ENCODE data around the gene FSTL3. TPM values are rescaled to one million over a fixed set of nuclear protein-coding genes. Genes with fewer than 3 reads are reported as not detected.
"Not testable (repeated sequence)": the region's sequence is repeated elsewhere in the genome, so short reads cannot be mapped to it uniquely, and the experiment has no call there.

Gene FSTL3
- polyA plus RNA-seq, result 1 to 10 TPM; 5.9 to 7.8 TPM

DNA sequence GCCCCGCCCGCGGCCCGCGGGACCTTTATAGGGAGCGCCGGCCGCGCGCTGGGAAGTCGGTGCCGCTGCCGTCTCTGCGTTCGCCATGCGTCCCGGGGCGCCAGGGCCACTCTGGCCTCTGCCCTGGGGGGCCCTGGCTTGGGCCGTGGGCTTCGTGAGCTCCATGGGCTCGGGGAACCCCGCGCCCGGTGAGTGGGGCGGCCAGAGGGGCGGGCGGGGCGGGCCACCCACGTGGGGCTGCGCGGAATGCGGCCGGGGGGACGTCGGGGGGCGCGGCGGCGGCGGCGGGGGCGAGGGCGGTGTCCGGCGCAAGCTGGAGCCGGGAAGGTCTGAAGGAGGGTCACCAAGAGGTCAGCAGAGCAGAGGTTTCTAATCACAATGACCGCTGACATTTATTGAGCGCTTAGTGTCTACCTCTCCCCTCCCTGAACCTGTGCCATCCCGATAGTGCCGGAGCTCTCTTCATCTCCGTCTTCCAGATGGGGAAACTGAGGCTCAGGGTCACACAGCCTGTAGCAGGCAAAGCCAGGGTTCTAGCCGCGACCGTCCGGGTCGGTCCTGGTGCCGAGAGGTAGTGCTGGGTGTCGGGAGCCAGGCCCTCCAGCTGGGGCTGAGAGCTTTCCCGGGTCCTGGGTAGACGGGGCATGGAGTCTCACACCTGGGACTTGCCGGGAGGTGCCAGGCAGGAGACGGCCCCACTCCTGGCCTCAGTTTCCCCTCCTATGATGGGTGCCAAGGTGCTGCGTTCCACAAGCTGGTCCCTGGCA lies at the start of gene FSTL3:
TSS of gene FSTL3 (plus strand) at position 54 of the 767 bp plus-strand sequence. CDS start at position 86, 32 bp downstream.
- peaks cover 0 to 5% of the 10 kb centered on the region in 2 donors for H3K27me3 ChIP-seq (ENCODE audit: control insufficient read depth in 1 of 2, insufficient read depth in 2 of 2, low read length in 2 of 2)
- WGBS, 2 donors, result 3 to 4% methylated on average over 41 to 63 of the region's 63 CpGs
- H3K4me3 ChIP-seq (ENCODE audit: low read depth in 1 of 2, low read length in 2 of 2), result peak within 1 kb of the TSS; percentile 18 to 35
- H3K36me3 ChIP-seq (ENCODE audit: control insufficient read depth in 2 of 2, insufficient read depth in 2 of 2, low read length in 1 of 2), result no peaks in the 10 kb centered on the region
- H3K9me3 ChIP-seq (ENCODE audit: control insufficient read depth in 2 of 2, insufficient read depth in 1 of 2, low read depth in 1 of 2, low read length in 1 of 2), result no peaks in the 10 kb centered on the region
- peak within 1 kb of the TSS; percentile 69 to 79 for H3K27ac ChIP-seq (ENCODE audit: low read depth in 2 of 2, low read length in 1 of 2)
- peaks cover 3 to 16% of the 10 kb centered on the region in 2 donors for H3K4me1 ChIP-seq (ENCODE audit: control insufficient read depth in 2 of 2, insufficient read depth in 2 of 2, low read length in 1 of 2)

DNA sequence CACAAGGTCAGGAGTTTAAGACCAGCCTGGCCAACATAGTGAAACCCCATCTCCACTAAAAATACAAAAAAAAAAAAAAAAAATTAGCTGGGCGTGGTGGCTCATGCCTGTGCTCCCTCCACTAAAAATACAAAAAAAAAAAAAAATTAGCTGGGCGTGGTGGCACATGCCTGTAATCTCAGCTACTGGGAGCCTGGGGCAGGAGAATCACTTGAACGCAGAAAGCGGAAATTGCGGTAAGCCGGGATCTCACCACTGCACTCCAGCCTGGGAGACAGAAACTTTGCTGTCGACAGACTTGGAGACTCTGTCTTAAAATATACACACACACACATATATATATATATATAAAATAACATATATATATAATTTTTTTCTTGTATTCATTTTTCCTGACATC lies 49.6 kb upstream of the FSTL3 start:
- not testable (repeated sequence) for H3K9me3 ChIP-seq (ENCODE audit: control insufficient read depth in 2 of 2, insufficient read depth in 1 of 2, low read depth in 1 of 2, low read length in 1 of 2); H3K27ac ChIP-seq (ENCODE audit: low read depth in 2 of 2, low read length in 1 of 2); H3K4me1 ChIP-seq (ENCODE audit: control insufficient read depth in 2 of 2, insufficient read depth in 2 of 2, low read length in 1 of 2); H3K27me3 ChIP-seq (ENCODE audit: control insufficient read depth in 1 of 2, insufficient read depth in 2 of 2, low read length in 2 of 2); H3K4me3 ChIP-seq (ENCODE audit: low read depth in 1 of 2, low read length in 2 of 2)
- WGBS, 2 donors, result 49 to 77% methylated on average over 7 of the region's 7 CpGs
- peaks cover 0 to 53% of the 10 kb centered on the region in 2 donors for H3K36me3 ChIP-seq (ENCODE audit: control insufficient read depth in 2 of 2, insufficient read depth in 2 of 2, low read length in 1 of 2)

DNA sequence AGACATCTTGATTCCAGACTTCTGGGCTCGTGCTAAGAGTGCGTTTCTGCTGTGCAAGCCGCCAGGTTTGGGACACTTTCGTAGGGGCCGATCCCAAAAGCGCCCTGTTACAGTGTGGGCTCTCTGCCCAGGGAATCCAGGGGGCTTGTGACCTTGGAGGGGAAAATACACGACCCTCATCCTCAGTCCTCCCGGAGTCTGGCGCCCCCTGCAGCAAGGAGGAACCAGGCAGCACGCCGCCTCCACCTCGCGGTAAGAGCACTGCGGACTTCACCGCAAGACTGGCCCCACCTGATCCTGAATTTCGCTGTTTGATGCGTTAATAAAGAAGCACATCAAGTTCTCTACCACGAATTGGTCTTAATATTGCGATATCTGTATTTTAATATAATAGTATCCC lies 48.0 kb upstream of the FSTL3 start:
- no peak overlapping the region for H3K4me3 ChIP-seq (ENCODE audit: low read depth in 1 of 2, low read length in 2 of 2)
- peaks cover 0 to 39% of the 10 kb centered on the region in 2 donors for H3K36me3 ChIP-seq (ENCODE audit: control insufficient read depth in 2 of 2, insufficient read depth in 2 of 2, low read length in 1 of 2)
- H3K27me3 ChIP-seq (ENCODE audit: control insufficient read depth in 1 of 2, insufficient read depth in 2 of 2, low read length in 2 of 2), result no peaks in the 10 kb centered on the region
- no peak overlapping the region for H3K27ac ChIP-seq (ENCODE audit: low read depth in 2 of 2, low read length in 1 of 2)
- no peaks in the 10 kb centered on the region for H3K9me3 ChIP-seq (ENCODE audit: control insufficient read depth in 2 of 2, insufficient read depth in 1 of 2, low read depth in 1 of 2, low read length in 1 of 2)
- 89 to 90% methylated on average over 19 of the region's 19 CpGs for WGBS, 2 donors
- H3K4me1 ChIP-seq (ENCODE audit: control insufficient read depth in 2 of 2, insufficient read depth in 2 of 2, low read length in 1 of 2), result peaks cover 3 to 7% of the 10 kb centered on the region in 2 donors

DNA sequence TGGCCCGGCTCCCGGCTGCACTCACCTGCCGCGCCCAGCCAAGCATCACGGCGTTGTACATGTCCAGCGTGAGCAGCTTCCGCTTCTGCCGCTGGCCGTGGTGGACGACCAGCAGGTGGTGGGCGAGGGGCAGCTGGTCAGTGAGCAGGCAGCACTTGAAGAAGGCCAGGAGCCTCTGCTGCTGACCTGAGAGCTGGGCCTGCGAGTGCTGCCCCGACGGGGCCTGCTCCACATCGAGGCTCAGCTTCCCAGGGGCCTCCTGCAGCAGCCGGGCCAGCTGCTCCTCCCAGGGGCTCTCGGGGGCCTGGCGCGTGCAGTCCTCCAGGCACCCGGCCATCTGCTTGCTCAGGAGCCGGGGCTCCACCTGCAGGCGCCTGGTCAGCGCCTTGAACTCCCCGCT lies 46.7 kb upstream of the FSTL3 start:
- Histone ChIP-seq H3K36me3 (ENCODE audit: control insufficient read depth in 2 of 2, insufficient read depth in 2 of 2, low read length in 1 of 2) (peaks cover 0 to 29% of the 10 kb centered on the region in 2 donors), H3K4me1 (ENCODE audit: control insufficient read depth in 2 of 2, insufficient read depth in 2 of 2, low read length in 1 of 2) (peaks cover 3 to 12% of the 10 kb centered on the region in 2 donors)
- H3K27ac ChIP-seq (ENCODE audit: low read depth in 2 of 2, low read length in 1 of 2); H3K9me3 ChIP-seq (ENCODE audit: control insufficient read depth in 2 of 2, insufficient read depth in 1 of 2, low read depth in 1 of 2, low read length in 1 of 2); H3K27me3 ChIP-seq (ENCODE audit: control insufficient read depth in 1 of 2, insufficient read depth in 2 of 2, low read length in 2 of 2); H3K4me3 ChIP-seq (ENCODE audit: low read depth in 1 of 2, low read length in 2 of 2): not testable (repeated sequence)
- WGBS, 2 donors, result 77 to 80% methylated on average over 25 of the region's 25 CpGs

DNA sequence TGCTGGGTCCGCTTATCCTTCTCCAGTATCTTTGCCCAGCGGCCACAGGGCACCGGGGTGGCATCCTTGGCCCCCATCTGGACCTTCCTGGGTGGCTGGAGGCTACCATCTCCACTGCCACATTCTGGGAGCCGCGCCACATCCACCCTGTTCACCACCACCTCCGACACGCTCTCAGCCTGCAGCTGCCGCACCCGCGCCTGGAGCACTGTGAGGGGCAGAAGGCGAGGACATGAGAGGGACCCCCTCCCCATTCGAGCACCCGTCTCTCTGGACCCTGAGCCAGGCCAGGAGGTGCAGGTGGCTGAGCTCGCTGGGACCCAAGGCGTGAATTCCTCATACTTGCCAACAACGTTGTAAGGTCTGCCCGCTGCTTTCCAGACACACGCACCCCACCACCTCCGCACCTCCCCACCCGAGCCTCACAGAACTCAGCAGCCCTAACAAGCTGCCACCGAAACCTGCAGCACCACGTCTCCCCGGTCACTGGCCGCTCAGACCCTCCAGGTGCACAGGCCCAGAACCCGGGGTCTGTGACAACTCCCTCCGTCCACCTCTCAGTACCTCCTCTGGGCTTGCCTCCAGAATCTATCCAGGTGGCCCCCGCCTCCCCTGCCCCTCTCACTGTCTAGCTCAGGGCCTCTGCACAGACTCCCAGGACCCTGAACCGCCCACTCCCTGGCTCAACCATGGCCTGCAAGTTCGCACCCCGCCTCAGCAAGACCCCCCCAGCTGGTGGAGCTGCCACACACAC lies 46.1 kb upstream of the FSTL3 start:
- H3K27ac ChIP-seq (ENCODE audit: low read depth in 2 of 2, low read length in 1 of 2), result no peak overlapping the region
- peaks cover 3 to 12% of the 10 kb centered on the region in 2 donors for H3K4me1 ChIP-seq (ENCODE audit: control insufficient read depth in 2 of 2, insufficient read depth in 2 of 2, low read length in 1 of 2)
- peaks cover 0 to 23% of the 10 kb centered on the region in 2 donors for H3K36me3 ChIP-seq (ENCODE audit: control insufficient read depth in 2 of 2, insufficient read depth in 2 of 2, low read length in 1 of 2)

DNA sequence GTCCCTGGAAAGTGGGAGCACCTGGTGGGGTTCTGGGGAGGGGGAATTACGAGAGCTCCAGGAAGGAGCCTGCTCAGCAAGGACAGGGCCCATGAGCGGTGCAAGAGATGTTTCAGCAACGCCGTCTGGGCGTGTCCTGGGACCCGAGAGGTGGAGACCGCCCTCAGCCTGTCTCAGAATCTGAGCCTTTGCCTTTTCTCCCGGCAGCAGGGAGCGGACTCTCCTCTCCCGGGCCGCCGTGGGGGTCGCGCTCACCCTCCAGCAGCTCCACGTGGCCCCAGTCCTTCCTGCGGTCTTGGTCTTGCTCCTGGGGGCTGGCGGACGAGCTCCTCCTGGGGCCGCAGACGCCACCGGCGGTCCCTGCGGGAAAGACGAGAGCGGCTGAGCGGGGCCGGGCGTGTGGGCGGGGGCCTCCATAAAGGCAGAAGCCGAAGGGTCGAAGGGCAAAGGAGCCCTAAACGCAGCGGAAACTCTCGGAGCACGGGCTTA lies 43.6 kb upstream of the FSTL3 start:
- peaks cover 3 to 12% of the 10 kb centered on the region in 2 donors for H3K4me1 ChIP-seq (ENCODE audit: control insufficient read depth in 2 of 2, insufficient read depth in 2 of 2, low read length in 1 of 2)
- peak overlapping the region; percentile 75 to 82 for H3K4me3 ChIP-seq (ENCODE audit: low read depth in 1 of 2, low read length in 2 of 2)
- H3K27ac ChIP-seq (ENCODE audit: low read depth in 2 of 2, low read length in 1 of 2), result peak overlapping the region in 1 of 2 donors; percentile 53
- peaks cover 0 to 21% of the 10 kb centered on the region in 2 donors for H3K36me3 ChIP-seq (ENCODE audit: control insufficient read depth in 2 of 2, insufficient read depth in 2 of 2, low read length in 1 of 2)
- WGBS, 2 donors, result 1 to 6% methylated on average over 33 to 35 of the region's 35 CpGs
- no peaks in the 10 kb centered on the region for H3K9me3 ChIP-seq (ENCODE audit: control insufficient read depth in 2 of 2, insufficient read depth in 1 of 2, low read depth in 1 of 2, low read length in 1 of 2)
- no peaks in the 10 kb centered on the region for H3K27me3 ChIP-seq (ENCODE audit: control insufficient read depth in 1 of 2, insufficient read depth in 2 of 2, low read length in 2 of 2)

More for the DNA sequence above, 46.1 kb upstream of the FSTL3 start:
- H3K4me3 ChIP-seq (ENCODE audit: low read depth in 1 of 2, low read length in 2 of 2), result no peak overlapping the region
- 92 to 93% methylated on average over 30 of the region's 30 CpGs for WGBS, 2 donors
- no peaks in the 10 kb centered on the region for H3K27me3 ChIP-seq (ENCODE audit: control insufficient read depth in 1 of 2, insufficient read depth in 2 of 2, low read length in 2 of 2)
- no peaks in the 10 kb centered on the region for H3K9me3 ChIP-seq (ENCODE audit: control insufficient read depth in 2 of 2, insufficient read depth in 1 of 2, low read depth in 1 of 2, low read length in 1 of 2)

DNA sequence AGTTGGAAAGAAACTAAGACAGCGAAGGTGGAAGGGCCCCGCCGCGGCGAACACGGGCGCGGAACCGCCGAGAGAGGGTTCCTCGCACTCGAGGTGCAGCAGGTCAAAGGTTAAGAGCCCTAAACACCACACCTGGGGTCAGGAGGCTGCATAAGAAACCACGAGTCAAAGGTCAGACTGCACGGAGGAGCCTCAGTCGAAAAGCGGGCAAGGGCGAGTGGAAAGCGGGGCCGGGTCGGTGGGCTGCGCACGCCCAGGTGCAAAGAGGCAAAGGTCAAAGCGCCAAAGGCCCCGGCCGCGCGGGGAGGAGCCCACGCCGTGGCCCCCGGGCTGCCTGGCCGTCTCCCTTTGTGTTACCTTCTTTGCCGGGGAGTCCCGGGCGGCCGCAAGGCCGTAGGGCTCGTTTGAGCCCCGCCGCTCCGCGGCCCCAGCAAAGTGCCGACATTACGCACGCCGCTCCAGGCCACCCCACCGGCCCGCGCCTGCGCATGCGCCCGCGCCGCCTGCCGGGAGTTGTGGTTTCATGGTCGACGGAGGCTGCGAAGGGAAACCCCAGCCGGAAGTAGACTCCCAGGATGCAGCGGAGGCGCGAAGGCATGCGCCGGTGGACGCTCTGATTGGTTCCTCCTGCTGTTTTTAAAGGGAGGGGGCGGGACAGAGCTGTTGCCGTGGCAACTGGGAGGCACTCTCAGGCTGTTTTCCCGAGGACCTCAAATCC lies 43.0 kb upstream of the FSTL3 start, which contains the start of gene POLRMT:
TSS of gene POLRMT (minus strand) at position 470 of the 718 bp plus-strand sequence. CDS start at position 445, 25 bp downstream.
- Histone ChIP-seq H3K9me3 (ENCODE audit: control insufficient read depth in 2 of 2, insufficient read depth in 1 of 2, low read depth in 1 of 2, low read length in 1 of 2) (no peaks in the 10 kb centered on the region), H3K4me1 (ENCODE audit: control insufficient read depth in 2 of 2, insufficient read depth in 2 of 2, low read length in 1 of 2) (peaks cover 3 to 12% of the 10 kb centered on the region in 2 donors), H3K27ac (ENCODE audit: low read depth in 2 of 2, low read length in 1 of 2) (peak within 1 kb of the TSS; percentile 48 to 53), H3K4me3 (ENCODE audit: low read depth in 1 of 2, low read length in 2 of 2) (peak within 1 kb of the TSS; percentile 75 to 82), H3K27me3 (ENCODE audit: control insufficient read depth in 1 of 2, insufficient read depth in 2 of 2, low read length in 2 of 2) (no peaks in the 10 kb centered on the region), H3K36me3 (ENCODE audit: control insufficient read depth in 2 of 2, insufficient read depth in 2 of 2, low read length in 1 of 2) (peaks cover 0 to 17% of the 10 kb centered on the region in 2 donors)
- WGBS, 2 donors, result 0% methylated on average over 60 to 67 of the region's 67 CpGs

DNA sequence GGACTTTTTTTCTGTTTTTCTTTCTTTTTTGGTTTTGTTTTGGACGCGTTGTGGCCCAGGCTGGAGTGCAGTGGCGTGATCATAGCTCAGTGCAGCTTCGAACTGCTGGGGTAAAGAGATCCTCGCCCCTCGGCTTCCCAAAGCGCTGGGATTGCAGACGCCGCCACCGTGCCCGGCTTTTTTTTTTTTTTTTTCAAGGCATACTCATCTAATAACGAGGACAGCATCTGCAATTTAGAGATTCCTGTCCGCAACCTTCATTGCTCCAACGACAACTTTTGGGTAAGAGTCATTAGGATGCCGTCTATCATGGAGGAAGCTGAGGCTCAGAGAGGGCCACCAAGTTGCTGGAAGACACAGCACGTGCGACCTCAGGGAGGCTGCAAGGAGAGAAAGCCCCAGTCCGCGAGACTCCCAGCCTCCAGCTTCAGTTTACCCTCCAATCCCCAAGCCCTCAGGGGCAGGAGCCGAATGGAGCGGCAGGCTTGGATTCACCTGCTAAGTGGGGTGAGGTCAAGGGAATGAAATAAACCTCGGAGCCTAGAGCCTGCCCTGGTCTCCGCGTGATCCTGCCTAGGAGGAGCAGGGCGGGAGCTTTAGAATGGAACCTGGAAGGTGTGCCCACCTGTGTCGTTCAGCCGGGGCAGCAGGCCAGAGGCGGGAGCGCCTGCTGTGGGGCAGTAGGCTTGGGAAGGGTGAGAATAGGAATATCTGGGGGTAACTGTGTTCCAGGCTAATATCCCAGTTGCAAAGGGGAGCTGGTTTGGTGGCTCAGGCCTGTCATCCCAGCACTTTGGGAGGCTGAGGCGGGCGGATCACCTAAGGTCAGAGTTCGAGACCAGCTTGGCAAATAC lies 42.2 kb upstream of the FSTL3 start:
- H3K4me3 ChIP-seq (ENCODE audit: low read depth in 1 of 2, low read length in 2 of 2), result peak overlapping the region; percentile 54 to 75
- H3K27me3 ChIP-seq (ENCODE audit: control insufficient read depth in 1 of 2, insufficient read depth in 2 of 2, low read length in 2 of 2), result no peaks in the 10 kb centered on the region
- H3K27ac ChIP-seq (ENCODE audit: low read depth in 2 of 2, low read length in 1 of 2), result peak overlapping the region in 1 of 2 donors; percentile 48
- whole genome bisulfite sequencing, 2 donors, result 21 to 23% methylated on average over 32 of the region's 32 CpGs
- peaks cover 0 to 14% of the 10 kb centered on the region in 2 donors for H3K36me3 ChIP-seq (ENCODE audit: control insufficient read depth in 2 of 2, insufficient read depth in 2 of 2, low read length in 1 of 2)
- no peaks in the 10 kb centered on the region for H3K9me3 ChIP-seq (ENCODE audit: control insufficient read depth in 2 of 2, insufficient read depth in 1 of 2, low read depth in 1 of 2, low read length in 1 of 2)
- peaks cover 6 to 15% of the 10 kb centered on the region in 2 donors for H3K4me1 ChIP-seq (ENCODE audit: control insufficient read depth in 2 of 2, insufficient read depth in 2 of 2, low read length in 1 of 2)

Data from esophagus (tissue), 2 donors.